Neural cell (in vitro differentiated cells): ENCODE results near the gene LRSAM1. TPM values are rescaled to one million over a fixed set of nuclear protein-coding genes. Genes with fewer than 3 reads are reported as not detected.

Experiments used
- H2AFZ ChIP-seq: fragments of 200-600, 300-800 bp; sonication (generic), shearing (Covaris generic); 2 replicates; pipeline ENCODE4 v1.6.0; 2014; ENCODE audit warnings: low read depth, mild to moderate bottlenecking, antibody characterized with exemption, low read length, moderate library complexity
- H3F3A ChIP-seq: fragments of 200-600 bp; shearing (Covaris generic); 2 replicates; pipeline ENCODE4 v1.6.1; 2016; ENCODE audit warnings: mild to moderate bottlenecking, moderate library complexity, mixed read lengths, antibody characterized with exemption, low read length; ENCODE audit not compliant: insufficient read depth, poor library complexity, severe bottlenecking
- H3K27ac ChIP-seq: fragments of 200-600, 300-800 bp; sonication (generic), shearing (Covaris generic); 2 replicates; pipeline ENCODE4 v1.5.1; 2014; ENCODE audit warnings: mild to moderate bottlenecking, low read length, moderate library complexity
- H3K27me3 ChIP-seq: fragments of 300-800, 200-600 bp; sonication (generic), shearing (Covaris generic); 2 replicates; pipeline ENCODE4 v1.6.0; 2014; ENCODE audit warnings: mild to moderate bottlenecking, low read depth, low read length, moderate library complexity; ENCODE audit not compliant: insufficient read depth
- H3K36me3 ChIP-seq: fragments of 300-800, 200-600 bp; sonication (generic), shearing (Covaris generic); 2 replicates; pipeline ENCODE4 v1.5.1; 2014; ENCODE audit warnings: mild to moderate bottlenecking, antibody characterized with exemption, low read length, moderate library complexity; ENCODE audit not compliant: insufficient read depth
- H3K4me2 ChIP-seq: fragments of 300-800, 200-600 bp; sonication (generic), shearing (Covaris generic); 2 replicates; pipeline ENCODE4 v1.6.0; 2014; ENCODE audit warnings: mild to moderate bottlenecking, low read length
- H3K4me3 ChIP-seq: fragments of 300-800, 200-600 bp; sonication (generic), shearing (Covaris generic); 2 replicates; pipeline ENCODE4 v1.5.1; 2014; ENCODE audit warnings: mild to moderate bottlenecking, low read length, moderate library complexity
- H3K79me2 ChIP-seq: fragments of 200-600 bp; shearing (Covaris generic); replicated peaks from 2 replicates; pipeline ENCODE4 v1.6.0; 2014; ENCODE audit warnings: mild to moderate bottlenecking, low read length, moderate library complexity; ENCODE audit not compliant: insufficient read depth
- H3K9ac ChIP-seq: fragments of 300-800, 200-600 bp; sonication (generic), shearing (Covaris generic); 2 replicates; pipeline ENCODE4 v1.6.1; 2016; ENCODE audit warnings: mild to moderate bottlenecking, low read length, mixed read lengths
- H3K9me2 ChIP-seq: fragments of 200-600 bp; shearing (Covaris generic); 2 replicates; pipeline ENCODE4 v1.6.1; 2016; ENCODE audit warnings: mild to moderate bottlenecking, low read length, mixed read lengths; ENCODE audit not compliant: insufficient read depth
- H3K9me3 ChIP-seq: fragments of 200-600, 300-800 bp; sonication (generic), shearing (Covaris generic); 2 replicates; pipeline ENCODE4 v1.6.1; 2016; ENCODE audit warnings: mild to moderate bottlenecking, mixed run types, low read length, moderate library complexity, mixed read lengths
- H4K20me1 ChIP-seq: fragments of 200-600 bp; shearing (Covaris generic); 2 replicates; pipeline ENCODE4 v1.6.1; 2016; ENCODE audit warnings: mild to moderate bottlenecking, mixed run types; ENCODE audit not compliant: insufficient read depth
- EP300 ChIP-seq: fragments of 450-650 bp; conservative IDR thresholded peaks from 2 replicates; pipeline ENCODE4 v1.6.1; 2014; ENCODE audit warnings: antibody characterized with exemption, mild to moderate bottlenecking, moderate library complexity; ENCODE audit not compliant: poor library complexity, severe bottlenecking
- EZH2 ChIP-seq: fragments of 200-600, 300-800 bp; shearing (Covaris generic), sonication (generic); IDR thresholded peaks from 2 replicates; pipeline ENCODE4 v1.6.1; 2014; ENCODE audit warnings: antibody characterized with exemption, low read length, borderline replicate concordance, mild to moderate bottlenecking; ENCODE audit not compliant: insufficient read depth, poor library complexity, severe bottlenecking
- MXI1 ChIP-seq: fragments of 450-650 bp; conservative IDR thresholded peaks from 2 replicates; pipeline ENCODE4 v1.6.1; 2014; ENCODE audit warnings: antibody characterized with exemption, mild to moderate bottlenecking; ENCODE audit not compliant: poor library complexity, severe bottlenecking
- POLR2AphosphoS5 ChIP-seq: IDR thresholded peaks from 2 replicates; pipeline ENCODE4 v1.6.1; 2012
- RAD21 ChIP-seq: fragments of 450-650 bp; conservative IDR thresholded peaks from 2 replicates; pipeline ENCODE4 v1.6.1; 2014; ENCODE audit warnings: antibody characterized with exemption, mild to moderate bottlenecking, moderate library complexity
- REST ChIP-seq: IDR thresholded peaks from 2 replicates; pipeline ENCODE4 v1.6.1; 2012; ENCODE audit warnings: borderline replicate concordance
- SMC3 ChIP-seq: fragments of 450-650 bp; conservative IDR thresholded peaks from 2 replicates; pipeline ENCODE4 v1.6.1; 2014; ENCODE audit warnings: antibody characterized with exemption, mild to moderate bottlenecking, moderate library complexity; ENCODE audit not compliant: poor library complexity
- TAF1 ChIP-seq: IDR thresholded peaks from 2 replicates; pipeline ENCODE4 v1.6.1; 2012; ENCODE audit warnings: low read depth
- polyA plus RNA-seq: library from polyadenylated mRNA; depleted of rRNA; stranded (reverse); fragments of >200 nt; gene quantifications from 2 replicates; pipeline ENCODE4 v1.2.3, GENCODE V29; 2014
- TF ChIP-seq, protein P1 (sequence below): fragments of 450-650 bp; IDR thresholded peaks from 2 replicates; pipeline ENCODE4 v1.5.1; 2014; ENCODE audit warnings: antibody characterized with exemption, mild to moderate bottlenecking, moderate library complexity; ENCODE audit not compliant: poor library complexity, severe bottlenecking

Gene LRSAM1
- polyA plus RNA-seq, 1 donor from 2014 or later = 21.6 TPM

GRCh38 chr9:127451858-127452656, 747 bp downstream of the LRSAM1 start:
- Histone ChIP-seq H3F3A (no peaks in the 10 kb centered on the region), H3K27me3 (no peaks in the 10 kb centered on the region), H3K27ac (peak overlapping the region; percentile 69), H2AFZ (peak overlapping the region; percentile 70), H3K4me3 (peak overlapping the region; percentile 86), H3K9ac (peak overlapping the region; percentile 77), H3K4me2 (peak overlapping the region; percentile 87), H3K79me2 (peaks cover 8% of the 10 kb centered on the region), H4K20me1 (no peaks in the 10 kb centered on the region), H3K9me3 (no peaks in the 10 kb centered on the region), H3K9me2 (no peaks in the 10 kb centered on the region), H3K36me3 (no peaks in the 10 kb centered on the region)
- TF ChIP-seq EP300 (no peak), REST (no peak), POLR2AphosphoS5 (no peak), EZH2 (no peak), RAD21 (no peak), TAF1 (no peak), SMC3 (no peak), MXI1 (no peak)
- TF ChIP-seq, protein P1, sequence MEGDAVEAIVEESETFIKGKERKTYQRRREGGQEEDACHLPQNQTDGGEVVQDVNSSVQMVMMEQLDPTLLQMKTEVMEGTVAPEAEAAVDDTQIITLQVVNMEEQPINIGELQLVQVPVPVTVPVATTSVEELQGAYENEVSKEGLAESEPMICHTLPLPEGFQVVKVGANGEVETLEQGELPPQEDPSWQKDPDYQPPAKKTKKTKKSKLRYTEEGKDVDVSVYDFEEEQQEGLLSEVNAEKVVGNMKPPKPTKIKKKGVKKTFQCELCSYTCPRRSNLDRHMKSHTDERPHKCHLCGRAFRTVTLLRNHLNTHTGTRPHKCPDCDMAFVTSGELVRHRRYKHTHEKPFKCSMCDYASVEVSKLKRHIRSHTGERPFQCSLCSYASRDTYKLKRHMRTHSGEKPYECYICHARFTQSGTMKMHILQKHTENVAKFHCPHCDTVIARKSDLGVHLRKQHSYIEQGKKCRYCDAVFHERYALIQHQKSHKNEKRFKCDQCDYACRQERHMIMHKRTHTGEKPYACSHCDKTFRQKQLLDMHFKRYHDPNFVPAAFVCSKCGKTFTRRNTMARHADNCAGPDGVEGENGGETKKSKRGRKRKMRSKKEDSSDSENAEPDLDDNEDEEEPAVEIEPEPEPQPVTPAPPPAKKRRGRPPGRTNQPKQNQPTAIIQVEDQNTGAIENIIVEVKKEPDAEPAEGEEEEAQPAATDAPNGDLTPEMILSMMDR = no peak

DNA sequence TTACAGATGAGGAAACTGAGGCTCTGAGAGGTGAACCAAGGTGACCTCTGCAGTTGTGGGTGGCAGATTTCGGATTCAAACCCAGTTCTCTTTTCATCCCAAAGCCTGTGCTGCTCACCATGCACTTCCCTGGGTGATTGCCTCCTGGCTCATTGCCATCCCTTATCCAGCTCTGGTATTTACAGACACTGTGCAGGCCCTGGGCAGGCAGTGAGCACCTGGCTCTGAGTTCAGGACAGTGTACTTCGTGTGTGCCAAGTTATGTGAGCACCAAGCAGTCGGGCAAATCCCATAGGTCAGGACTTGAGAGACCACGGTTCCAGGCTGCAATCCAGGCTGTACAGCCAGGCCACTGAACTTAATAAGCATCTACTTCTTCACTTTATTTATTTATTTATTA, 1.4 kb downstream of the LRSAM1 start:
- Histone ChIP-seq H3K27ac (no peak overlapping the region), H3K9ac (peak overlapping the region; percentile 77), H3F3A (no peaks in the 10 kb centered on the region), H3K9me2 (no peaks in the 10 kb centered on the region), H3K36me3 (no peaks in the 10 kb centered on the region), H3K4me3 (peak overlapping the region; percentile 86), H3K79me2 (peaks cover 8% of the 10 kb centered on the region), H3K27me3 (no peaks in the 10 kb centered on the region), H4K20me1 (no peaks in the 10 kb centered on the region), H3K4me2 (peak overlapping the region; percentile 87), H3K9me3 (no peaks in the 10 kb centered on the region), H2AFZ (no peak overlapping the region)
- TF ChIP-seq EZH2 (no peak), TAF1 (no peak), REST (no peak)
